Tibial nerve (tissue), 4 donors: ENCODE data around the gene SMAD5.

Experiments
- EP300 ChIP-seq, 2 donors: sonication (generic); formaldehyde crosslinking; IDR thresholded peaks; one replicate each; pipeline ENCODE4 v1.6.1; 2017; ENCODE audit warnings: antibody characterized with exemption in 2 of 2, mild to moderate bottlenecking in 1 of 2
- TF ChIP-seq, protein P1 (sequence below), 5 experiments: fragments of 200-600 bp in 3 of 5; fragments of 450-650 bp in 2 of 5; sonication (generic) in 3 of 5; IDR thresholded peaks; one replicate each; pipeline ENCODE4 v1.5.1; 2016 to 2019; ENCODE audit warnings: antibody characterized with exemption in 5 of 5, mild to moderate bottlenecking in 3 of 5, moderate library complexity in 2 of 5

DNA sequence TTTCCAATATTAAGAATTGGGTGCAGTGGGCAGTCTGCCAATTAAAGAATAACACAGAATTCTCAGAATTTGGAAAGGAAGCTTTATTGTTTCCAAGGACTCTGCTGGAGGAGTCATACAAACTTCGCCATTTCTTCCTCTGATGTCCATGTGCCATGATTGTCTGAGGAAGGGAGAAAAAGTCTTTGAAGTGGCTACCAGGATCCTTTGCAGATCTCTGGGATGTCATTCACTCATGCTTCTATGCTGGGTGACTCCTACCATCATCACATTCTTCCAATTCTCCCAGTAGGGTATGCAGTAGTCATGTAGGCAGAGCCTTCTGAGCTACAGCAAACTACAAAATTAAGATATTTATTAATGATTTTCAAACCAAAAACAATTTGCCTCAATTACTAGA lies 3.2 kb upstream of the SMAD5 start:
- TF ChIP-seq, protein P1, sequence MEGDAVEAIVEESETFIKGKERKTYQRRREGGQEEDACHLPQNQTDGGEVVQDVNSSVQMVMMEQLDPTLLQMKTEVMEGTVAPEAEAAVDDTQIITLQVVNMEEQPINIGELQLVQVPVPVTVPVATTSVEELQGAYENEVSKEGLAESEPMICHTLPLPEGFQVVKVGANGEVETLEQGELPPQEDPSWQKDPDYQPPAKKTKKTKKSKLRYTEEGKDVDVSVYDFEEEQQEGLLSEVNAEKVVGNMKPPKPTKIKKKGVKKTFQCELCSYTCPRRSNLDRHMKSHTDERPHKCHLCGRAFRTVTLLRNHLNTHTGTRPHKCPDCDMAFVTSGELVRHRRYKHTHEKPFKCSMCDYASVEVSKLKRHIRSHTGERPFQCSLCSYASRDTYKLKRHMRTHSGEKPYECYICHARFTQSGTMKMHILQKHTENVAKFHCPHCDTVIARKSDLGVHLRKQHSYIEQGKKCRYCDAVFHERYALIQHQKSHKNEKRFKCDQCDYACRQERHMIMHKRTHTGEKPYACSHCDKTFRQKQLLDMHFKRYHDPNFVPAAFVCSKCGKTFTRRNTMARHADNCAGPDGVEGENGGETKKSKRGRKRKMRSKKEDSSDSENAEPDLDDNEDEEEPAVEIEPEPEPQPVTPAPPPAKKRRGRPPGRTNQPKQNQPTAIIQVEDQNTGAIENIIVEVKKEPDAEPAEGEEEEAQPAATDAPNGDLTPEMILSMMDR (IDR thresholded peaks at IDR 0.05) = no peak
- TF ChIP-seq EP300 (IDR thresholded peaks at IDR 0.05) = no peak
